ENCODE results near the gene ZSCAN1.

DNA sequence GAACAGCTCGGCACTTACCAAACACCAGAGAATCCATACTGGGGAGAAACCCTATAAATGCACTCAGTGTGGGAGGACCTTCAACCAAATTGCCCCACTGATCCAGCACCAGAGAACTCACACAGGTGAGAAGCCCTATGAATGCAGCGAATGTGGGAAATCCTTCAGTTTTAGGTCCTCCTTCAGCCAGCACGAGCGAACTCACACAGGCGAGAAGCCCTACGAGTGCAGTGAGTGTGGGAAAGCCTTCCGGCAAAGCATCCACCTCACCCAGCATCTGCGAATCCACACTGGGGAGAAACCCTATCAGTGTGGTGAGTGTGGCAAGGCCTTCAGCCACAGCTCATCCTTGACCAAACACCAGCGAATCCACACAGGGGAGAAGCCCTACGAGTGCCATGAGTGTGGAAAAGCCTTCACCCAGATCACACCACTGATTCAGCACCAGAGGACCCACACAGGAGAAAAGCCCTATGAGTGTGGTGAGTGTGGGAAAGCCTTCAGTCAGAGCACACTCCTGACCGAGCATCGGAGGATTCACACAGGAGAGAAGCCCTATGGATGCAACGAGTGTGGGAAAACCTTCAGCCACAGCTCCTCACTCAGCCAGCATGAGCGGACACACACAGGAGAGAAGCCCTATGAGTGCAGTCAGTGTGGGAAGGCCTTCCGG is 33.6 kb downstream of the ZSCAN1 start:
- TF ChIP-seq, protein P1, sequence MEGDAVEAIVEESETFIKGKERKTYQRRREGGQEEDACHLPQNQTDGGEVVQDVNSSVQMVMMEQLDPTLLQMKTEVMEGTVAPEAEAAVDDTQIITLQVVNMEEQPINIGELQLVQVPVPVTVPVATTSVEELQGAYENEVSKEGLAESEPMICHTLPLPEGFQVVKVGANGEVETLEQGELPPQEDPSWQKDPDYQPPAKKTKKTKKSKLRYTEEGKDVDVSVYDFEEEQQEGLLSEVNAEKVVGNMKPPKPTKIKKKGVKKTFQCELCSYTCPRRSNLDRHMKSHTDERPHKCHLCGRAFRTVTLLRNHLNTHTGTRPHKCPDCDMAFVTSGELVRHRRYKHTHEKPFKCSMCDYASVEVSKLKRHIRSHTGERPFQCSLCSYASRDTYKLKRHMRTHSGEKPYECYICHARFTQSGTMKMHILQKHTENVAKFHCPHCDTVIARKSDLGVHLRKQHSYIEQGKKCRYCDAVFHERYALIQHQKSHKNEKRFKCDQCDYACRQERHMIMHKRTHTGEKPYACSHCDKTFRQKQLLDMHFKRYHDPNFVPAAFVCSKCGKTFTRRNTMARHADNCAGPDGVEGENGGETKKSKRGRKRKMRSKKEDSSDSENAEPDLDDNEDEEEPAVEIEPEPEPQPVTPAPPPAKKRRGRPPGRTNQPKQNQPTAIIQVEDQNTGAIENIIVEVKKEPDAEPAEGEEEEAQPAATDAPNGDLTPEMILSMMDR (IDR thresholded peaks at IDR 0.05), result no peak
- TF ChIP-seq POLR2A (IDR thresholded peaks at IDR 0.05) (no peak), POLR2AphosphoS5 (IDR thresholded peaks at IDR 0.05) (no peak)
